SK-N-SH (cell line): Measurements from ENCODE around the gene RPRD2. TPM values are rescaled to one million over a fixed set of nuclear protein-coding genes. Genes with fewer than 3 reads are reported as not detected.

Experiments used
- CTCF ChIA-PET: fragments of 300-600, 350-600 bp; formaldehyde crosslinking; extraction: SDS; loops from one replicate; lab custom pipeline; 2021; lab: Yijun Ruan, JAX
- POLR2A ChIA-PET: fragments of 350-600 bp; sonication (Branson Sonifier 250); formaldehyde crosslinking; extraction: SDS; loops from one replicate; lab custom pipeline; 2020; ENCODE audit warnings: antibody characterized with exemption, inconsistent platforms; lab: Yijun Ruan, JAX
- DNase-seq: peaks from one replicate; pipeline ENCODE4 v3.0.0; 2012
- H2AFZ ChIP-seq: fragments of 200-600 bp; sonication (generic); 2 replicates; pipeline ENCODE4 v1.8.1; 2016; ENCODE audit warnings: antibody characterized with exemption, mild to moderate bottlenecking, low read depth
- H3F3A ChIP-seq: fragments of 200-600 bp; sonication (generic); replicated peaks from 2 replicates; pipeline ENCODE3; 2016; ENCODE audit warnings: antibody characterized with exemption, mild to moderate bottlenecking; ENCODE audit not compliant: insufficient read depth
- H3K27ac ChIP-seq, 2 experiments: fragments of 200-500 bp in 1 of 2; fragments of 200-600 bp in 1 of 2; sonication (Bioruptor generic) in 1 of 2; sonication (generic), shearing (Covaris generic) in 1 of 2; 2 replicates each; pipeline versions ENCODE4 v1.5.1 to v1.6.1; 2014 to 2016; ENCODE audit warnings: low read depth in 2 of 2, inconsistent platforms in 1 of 2, low read length in 1 of 2, mild to moderate bottlenecking in 1 of 2, mixed read lengths in 1 of 2
- H3K27me3 ChIP-seq: fragments of 200-600 bp; sonication (generic), shearing (Covaris generic); 2 replicates; pipeline ENCODE4 v1.6.1; 2016; ENCODE audit warnings: mixed run types; ENCODE audit not compliant: insufficient read depth
- H3K36me3 ChIP-seq, 2 experiments: fragments of 200-500 bp in 1 of 2; fragments of 200-600 bp in 1 of 2; sonication (Bioruptor generic) in 1 of 2; sonication (generic) in 1 of 2; replicated peaks in 1 of 2; 2 replicates each; pipeline versions ENCODE3 to v1.5.1; 2014 to 2016; ENCODE audit warnings: low read length in 1 of 2, mild to moderate bottlenecking in 1 of 2; ENCODE audit not compliant: insufficient read depth in 2 of 2, control insufficient read depth in 1 of 2
- H3K4me1 ChIP-seq, 2 experiments: fragments of 200-500 bp in 1 of 2; fragments of 200-600 bp in 1 of 2; sonication (Bioruptor generic) in 1 of 2; sonication (generic), shearing (Covaris generic) in 1 of 2; 2 replicates each; pipeline versions ENCODE4 v1.5.1 to v1.6.1; 2014 to 2016; ENCODE audit warnings: low read depth in 1 of 2, low read length in 1 of 2, mixed run types in 1 of 2; ENCODE audit not compliant: insufficient read depth in 2 of 2, control insufficient read depth in 1 of 2
- H3K4me2 ChIP-seq: fragments of 200-600 bp; sonication (generic), shearing (Covaris generic); 2 replicates; pipeline ENCODE4 v1.6.1; 2017; ENCODE audit warnings: mixed run types
- H3K4me3 ChIP-seq, 2 experiments: fragments of 200-500 bp in 1 of 2; fragments of 200-600 bp in 1 of 2; sonication (Bioruptor generic) in 1 of 2; sonication (generic), shearing (Covaris generic) in 1 of 2; 2 replicates each; pipeline versions ENCODE4 v1.5.1 to v1.8.1; 2014 to 2016; ENCODE audit warnings: low read depth in 2 of 2, inconsistent platforms in 1 of 2, low read length in 1 of 2, mild to moderate bottlenecking in 1 of 2, mixed read lengths in 1 of 2, moderate library complexity in 1 of 2
- H3K79me2 ChIP-seq: fragments of 200-600 bp; sonication (generic); 2 replicates; pipeline ENCODE4 v1.8.1; 2017; ENCODE audit warnings: mild to moderate bottlenecking; ENCODE audit not compliant: insufficient read depth
- H3K9ac ChIP-seq: fragments of 200-600 bp; sonication (generic); 2 replicates; pipeline ENCODE4 v1.6.1; 2017; ENCODE audit warnings: mixed run types
- H3K9me2 ChIP-seq: fragments of 200-600 bp; sonication (generic); 2 replicates; pipeline ENCODE4 v1.6.1; 2017; ENCODE audit warnings: mixed run types
- H3K9me3 ChIP-seq: fragments of 200-600 bp; sonication (generic); 2 replicates; pipeline ENCODE4 v1.6.1; 2017; ENCODE audit warnings: mixed run types, mild to moderate bottlenecking, moderate library complexity
- H4K20me1 ChIP-seq: fragments of 200-600 bp; sonication (generic); 2 replicates; pipeline ENCODE4 v1.6.1; 2017; ENCODE audit warnings: mild to moderate bottlenecking, mixed run types; ENCODE audit not compliant: insufficient read depth
- CTCF ChIP-seq: fragments of 200-600 bp; sonication (generic); IDR thresholded peaks from 2 replicates; pipeline ENCODE4 v1.6.1; 2017; ENCODE audit warnings: antibody characterized with exemption, mild to moderate bottlenecking, moderate library complexity
- ELF1 ChIP-seq: IDR thresholded peaks from 2 replicates; pipeline ENCODE4 v1.4.0; 2012
- EP300 ChIP-seq, 2 experiments: IDR thresholded peaks; 2 replicates each; pipeline versions ENCODE4 v1.4.0 to v1.6.1; 2012; ENCODE audit warnings: borderline replicate concordance in 1 of 2, low read depth in 1 of 2, low read length in 1 of 2
- EZH2phosphoT487 ChIP-seq: fragments of 200-600 bp; sonication (generic); IDR thresholded peaks from 2 replicates; pipeline ENCODE4 v1.6.1; 2017; ENCODE audit warnings: low read depth, mixed run types, mild to moderate bottlenecking, antibody characterized with exemption, moderate library complexity, borderline replicate concordance
- FOXM1 ChIP-seq: IDR thresholded peaks from 2 replicates; pipeline ENCODE4 v1.4.0; 2012; ENCODE audit warnings: low read depth, mild to moderate bottlenecking
- GABPA ChIP-seq: IDR thresholded peaks from 2 replicates; pipeline ENCODE4 v1.4.0; 2012; ENCODE audit warnings: low read depth, mild to moderate bottlenecking
- MAX ChIP-seq: IDR thresholded peaks from 2 replicates; pipeline ENCODE4 v1.4.0; 2012; ENCODE audit warnings: low read depth
- MXI1 ChIP-seq: IDR thresholded peaks from 2 replicates; pipeline ENCODE4 v1.6.1; 2012; ENCODE audit warnings: mild to moderate bottlenecking, low read depth, low read length, improper control_type of control experiment
- POLR2AphosphoS5 ChIP-seq: IDR thresholded peaks from 2 replicates; pipeline ENCODE4 v1.6.1; 2012; ENCODE audit warnings: low read depth, low read length
- RAD21 ChIP-seq: IDR thresholded peaks from 2 replicates; pipeline ENCODE4 v1.6.1; 2012; ENCODE audit warnings: mild to moderate bottlenecking, low read length
- REST ChIP-seq: IDR thresholded peaks from 2 replicates; pipeline ENCODE4 v1.6.1; 2012; ENCODE audit warnings: mild to moderate bottlenecking, low read depth, low read length, moderate library complexity
- RFX5 ChIP-seq: IDR thresholded peaks from 2 replicates; pipeline ENCODE4 v1.6.1; 2012; ENCODE audit warnings: mild to moderate bottlenecking, improper control_type of control experiment, low read length
- SMC3 ChIP-seq: IDR thresholded peaks from 2 replicates; pipeline ENCODE4 v1.6.1; 2012; ENCODE audit warnings: low read depth, low read length, improper control_type of control experiment
- TCF12 ChIP-seq: IDR thresholded peaks from 2 replicates; pipeline ENCODE4 v1.4.0; 2012
- USF2 ChIP-seq: fragments of 150-350 bp; IDR thresholded peaks from 2 replicates; pipeline ENCODE4 v1.6.1; 2017; ENCODE audit warnings: antibody characterized with exemption, low read length, low read depth, borderline replicate concordance
- ZBTB33 ChIP-seq: IDR thresholded peaks from 2 replicates; pipeline ENCODE4 v1.4.0; 2012; ENCODE audit warnings: low read depth, borderline replicate concordance
- WGBS: methylation state at CpG from one replicate; pipeline ENCODE4 v1.1.6; 2017; ENCODE audit warnings: low lambda C conversion rate; 5-methylcytosine and 5-hydroxymethylcytosine counted together
- polyA plus RNA-seq, 3 experiments: library from polyadenylated mRNA; depleted of rRNA; stranded (reverse); fragments of >200 nt; gene quantifications; 2 replicates each; pipeline ENCODE4 v1.2.3, GENCODE V29; 2012

The RPRD2 gene
- polyA plus RNA-seq, 1 of the 3 experiments (the other 2 are of a cell fraction) = 9.2 TPM

- DNase-seq = no peak
- H3K4me3 ChIP-seq = no peak overlapping the region
- peaks cover 5 to 12% of the 10 kb centered on the region in 2 experiments; a peak in 2 of 4 replicates for H3K4me1 ChIP-seq
- CTCF ChIA-PET = interaction anchor here (0.8 kb wide), 1 partner anchor 47 kb away, joined by 3 read pairs; no protein-coding TSS in a partner anchor
- no peak overlapping the region for H3K9ac ChIP-seq
- H3F3A ChIP-seq = peaks cover 19% of the 10 kb centered on the region
- peak overlapping the region; percentile 17; the same call in 1 of the 2 replicates for H3K4me2 ChIP-seq
- no peaks in the 10 kb centered on the region for H3K27me3 ChIP-seq
- H2AFZ ChIP-seq = peak overlapping the region; percentile 87
- H3K9me2 ChIP-seq = no peaks in the 10 kb centered on the region
- H4K20me1 ChIP-seq = no peaks in the 10 kb centered on the region
- POLR2A ChIA-PET = no interaction called here
- TF ChIP-seq CTCF (peak; percentile 48), RAD21 (peak; percentile 38), ELF1 (no peak), TCF12 (no peak), USF2 (no peak)
- peaks cover 10% of the 10 kb centered on the region for H3K79me2 ChIP-seq
- peaks cover 5 to 12% of the 10 kb centered on the region in 2 experiments for H3K36me3 ChIP-seq
- 15% methylated on average over 2 of the region's 2 CpGs for WGBS
- peak overlapping the region in 1 of 2 experiments; percentile 30; a peak in 2 of 4 replicates for H3K27ac ChIP-seq
- H3K9me3 ChIP-seq = no peaks in the 10 kb centered on the region
These were observed 120.9 kb downstream of the RPRD2 start for GRCh38 chr1:150484861-150485260.

GRCh38 chr1:150486966-150487762, 123.2 kb downstream of the RPRD2 start, which contains the start of gene TARS2:
Gene TARS2 (plus strand): TSS chr1:150487419. CDS start chr1:150487451, 32 bp downstream.
- H4K20me1 ChIP-seq = no peaks in the 10 kb centered on the region
- H3K9me2 ChIP-seq = no peaks in the 10 kb centered on the region
- H3K36me3 ChIP-seq = peaks cover 12 to 30% of the 10 kb centered on the region in 2 experiments
- no peaks in the 10 kb centered on the region for H3K27me3 ChIP-seq
- ChIA-PET CTCF (interaction anchor here (0.7 to 2.4 kb wide), 4 partner anchors 22 to 186 kb away, joined by 3 to 12 read pairs (median 4); no protein-coding TSS in a partner anchor), POLR2A (interaction anchor here (0.6 kb wide), 1 partner anchor 286 kb away, joined by 3 read pairs; no protein-coding TSS in a partner anchor)
- H3K27ac ChIP-seq = peak within 1 kb of the TSS; percentile 48 to 77; a peak in 3 of 4 replicates
- H3K9ac ChIP-seq = peak within 1 kb of the TSS; percentile 88
- peaks cover 19% of the 10 kb centered on the region for H3F3A ChIP-seq
- H3K9me3 ChIP-seq = no peaks in the 10 kb centered on the region
- H3K79me2 ChIP-seq = peaks cover 10% of the 10 kb centered on the region
- DNase-seq = peak; percentile 93
- peak within 1 kb of the TSS; percentile 77 to 87 for H3K4me3 ChIP-seq
- H2AFZ ChIP-seq = peak within 1 kb of the TSS; percentile 98
- peaks cover 5 to 12% of the 10 kb centered on the region in 2 experiments; a peak in 2 of 4 replicates for H3K4me1 ChIP-seq
- peak within 1 kb of the TSS; percentile 93 for H3K4me2 ChIP-seq
- under 1% methylated on average over 29 of the region's 30 CpGs for WGBS
- TF ChIP-seq MXI1 = peak; percentile 70
- no peak for TF ChIP-seq EZH2phosphoT487
- peak; percentile 40; the same call in 1 of the 2 replicates for TF ChIP-seq REST
- peak; percentile 63; the same call in 1 of the 2 replicates for TF ChIP-seq RFX5
- TF ChIP-seq POLR2AphosphoS5 = peak; percentile 91
- no peak for TF ChIP-seq FOXM1
- TF ChIP-seq TCF12 = peak; percentile 38; the same call in 1 of the 2 replicates
- TF ChIP-seq GABPA = peak; percentile 91
- TF ChIP-seq SMC3 = 0 out of 2 replicates have a peak, but pooled peaks have one; percentile 3
- TF ChIP-seq ZBTB33 = peak; percentile 64; the same call in 1 of the 2 replicates
- TF ChIP-seq EP300 (IDR thresholded peaks at IDR 0.05; ENCODE audit: borderline replicate concordance in 1 of 2, low read depth in 1 of 2, low read length in 1 of 2) = no peak
- TF ChIP-seq MAX = peak; percentile 90
